PFSK-1 (cell line): ENCODE measurements around the gene SP110.

Experiments
- FOXP2 ChIP-seq: optimal IDR thresholded peaks from 2 replicates; pipeline ENCODE3; 2011; ENCODE audit warnings: borderline replicate concordance, control low read depth, inconsistent platforms; ENCODE audit not compliant: insufficient read depth; ENCODE audit errors: extremely low read length, extremely low read depth
- POLR2AphosphoS5 ChIP-seq: IDR thresholded peaks from 2 replicates; pipeline ENCODE4 v1.6.1; 2012; ENCODE audit warnings: low read depth, mild to moderate bottlenecking, control low read depth, low read length, moderate library complexity
- REST ChIP-seq, 2 experiments: IDR thresholded peaks; 2 replicates each; pipeline versions ENCODE4 v1.6.1 to v1.8.0; 2011 to 2012; ENCODE audit warnings: low read depth in 2 of 2, low read length in 2 of 2, control low read depth in 1 of 2, inconsistent platforms in 1 of 2, mild to moderate bottlenecking in 1 of 2, moderate library complexity in 1 of 2; ENCODE audit not compliant: insufficient read depth in 1 of 2
- SIN3A ChIP-seq: IDR thresholded peaks from 2 replicates; pipeline ENCODE4 v1.6.1; 2012; ENCODE audit warnings: mild to moderate bottlenecking, low read length, moderate library complexity, borderline replicate concordance; ENCODE audit not compliant: insufficient read depth
- TAF1 ChIP-seq: IDR thresholded peaks from 2 replicates; pipeline ENCODE4 v1.6.1; 2012; ENCODE audit warnings: low read length, control low read depth, borderline replicate concordance; ENCODE audit not compliant: insufficient read depth

GRCh38 chr2:230246206-230246605 lies 26.4 kb upstream of the SP110 start:
- TF ChIP-seq REST (IDR thresholded peaks at IDR 0.05; ENCODE audit: insufficient read depth in 1 of 2, low read depth in 2 of 2, low read length in 2 of 2) (no peak), SIN3A (no peak), TAF1 (no peak), POLR2AphosphoS5 (no peak), FOXP2 (no peak)
